ENCODE data around the gene NCOA1. TPM values are rescaled to one million over a fixed set of nuclear protein-coding genes. Genes with fewer than 3 reads are reported as not detected.

NCOA1 gene
- total and polyA plus RNA-seq, 10 of the 15 experiments (the other 5 are each of a cell fraction or from before 2014, with no cell fraction given) = 1.8 to 35.6 (median 6.1) TPM

- no peak overlapping the region for H3K4me2 ChIP-seq (ENCODE audit: control insufficient read depth, insufficient read depth)
- CTCF ChIA-PET = no interaction called here
- RAD21 ChIA-PET (ENCODE audit: unreplicated experiment) = no interaction called here
- no TSS peak for BruUV-seq (replicated peaks)
- WGBS (ENCODE audit: insufficient coverage, insufficient replicate concordance, low lambda C conversion rate, missing lambda C conversion rate) = 93% methylated on average over 5 of the region's 5 CpGs
- FAIRE-seq (no peak), ATAC-seq (no peak), DNase-seq (ENCODE audit: low read depth, low spot score) (no peak)
- peaks cover 2 to 8% of the 10 kb centered on the region in 2 experiments; a peak in 2 of 4 replicates for H3K36me3 ChIP-seq (ENCODE audit: control insufficient read depth in 2 of 2, insufficient read depth in 2 of 2, low read length in 1 of 2)
- SMC1A ChIA-PET (ENCODE audit: uncharacterized antibody, unreplicated experiment) = interaction anchor here (0.9 kb wide), 1 partner anchor 9 kb away, joined by 3 read pairs; no protein-coding TSS in a partner anchor
- in situ Hi-C loops (cut with MboI) = no loop called here
- POLR2A ChIA-PET = no interaction called here
- H3K4me1 ChIP-seq (ENCODE audit: control insufficient read depth, insufficient read depth, low read length) = 0 out of 2 replicates have a peak, but pooled peaks cover 6% of the 10 kb centered on the region
- H3K4me3 ChIP-seq = no peak overlapping the region
- H4K20me1 ChIP-seq (ENCODE audit: control insufficient read depth, insufficient read depth) = no peaks in the 10 kb centered on the region
- no peak overlapping the region for H3K9ac ChIP-seq (ENCODE audit: control insufficient read depth, insufficient read depth, low read length)
- no peaks in the 10 kb centered on the region for H3K79me2 ChIP-seq (ENCODE audit: control insufficient read depth, insufficient read depth, low read length)
- H2AFZ ChIP-seq (ENCODE audit: control insufficient read depth, low read depth, low read length) = no peak overlapping the region
- TF ChIP-seq RELA (IDR thresholded peaks at IDR 0.05; ENCODE audit: borderline replicate concordance, partially characterized antibody) = no peak
- TF ChIP-seq, protein P1, sequence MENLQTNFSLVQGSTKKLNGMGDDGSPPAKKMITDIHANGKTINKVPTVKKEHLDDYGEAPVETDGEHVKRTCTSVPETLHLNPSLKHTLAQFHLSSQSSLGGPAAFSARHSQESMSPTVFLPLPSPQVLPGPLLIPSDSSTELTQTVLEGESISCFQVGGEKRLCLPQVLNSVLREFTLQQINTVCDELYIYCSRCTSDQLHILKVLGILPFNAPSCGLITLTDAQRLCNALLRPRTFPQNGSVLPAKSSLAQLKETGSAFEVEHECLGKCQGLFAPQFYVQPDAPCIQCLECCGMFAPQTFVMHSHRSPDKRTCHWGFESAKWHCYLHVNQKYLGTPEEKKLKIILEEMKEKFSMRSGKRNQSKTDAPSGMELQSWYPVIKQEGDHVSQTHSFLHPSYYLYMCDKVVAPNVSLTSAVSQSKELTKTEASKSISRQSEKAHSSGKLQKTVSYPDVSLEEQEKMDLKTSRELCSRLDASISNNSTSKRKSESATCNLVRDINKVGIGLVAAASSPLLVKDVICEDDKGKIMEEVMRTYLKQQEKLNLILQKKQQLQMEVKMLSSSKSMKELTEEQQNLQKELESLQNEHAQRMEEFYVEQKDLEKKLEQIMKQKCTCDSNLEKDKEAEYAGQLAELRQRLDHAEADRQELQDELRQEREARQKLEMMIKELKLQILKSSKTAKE (IDR thresholded peaks at IDR 0.05; ENCODE audit: low read depth, poor library complexity, severe bottlenecking) = no peak
- no peak for TF ChIP-seq NBN (IDR thresholded peaks at IDR 0.05)
- TF ChIP-seq ESRRA (IDR thresholded peaks at IDR 0.05; ENCODE audit: low read length) = no peak
- TF ChIP-seq SMAD5 (IDR thresholded peaks at IDR 0.05; ENCODE audit: low read depth) = no peak
- TF ChIP-seq CREB1 (IDR thresholded peaks at IDR 0.05; ENCODE audit: low read depth) = no peak
- TF ChIP-seq STAT1 (conservative IDR thresholded peaks at IDR 0.05) = no peak
- TF ChIP-seq SUZ12 (IDR thresholded peaks at IDR 0.05; ENCODE audit: unreplicated experiment) = no peak
- TF ChIP-seq PML (IDR thresholded peaks at IDR 0.05; ENCODE audit: low read length) = no peak
- no peak for TF ChIP-seq KAT2A (conservative IDR thresholded peaks at IDR 0.05; ENCODE audit: control insufficient read depth, low read depth, low read length)
- no peak for TF ChIP-seq NFYA (IDR thresholded peaks at IDR 0.05; ENCODE audit: borderline replicate concordance, low read depth, low read length)
- no peak for TF ChIP-seq RB1 (IDR thresholded peaks at IDR 0.05; ENCODE audit: borderline replicate concordance)
- no peak for TF ChIP-seq TCF12 (IDR thresholded peaks at IDR 0.05; ENCODE audit: low read depth, low read length)
- TF ChIP-seq MTA3 (IDR thresholded peaks at IDR 0.05; ENCODE audit: borderline replicate concordance, low read length) = no peak
- no peak for TF ChIP-seq ATF2 (IDR thresholded peaks at IDR 0.05; ENCODE audit: low read length)
- no peak for TF ChIP-seq IRF4 (IDR thresholded peaks at IDR 0.05; ENCODE audit: low read depth, low read length)
- TF ChIP-seq ZNF207 (IDR thresholded peaks at IDR 0.05; ENCODE audit: borderline replicate concordance) = no peak
- no peaks in the 10 kb centered on the region for H3K27me3 ChIP-seq (replicated peaks in 1 of 2; ENCODE audit: control insufficient read depth in 2 of 2, insufficient read depth in 2 of 2, low read length in 1 of 2)
- intact Hi-C loops (cut with micrococcal nuclease; ENCODE audit: unreplicated experiment) = no loop called here
- no peaks in the 10 kb centered on the region for H3K9me3 ChIP-seq (replicated peaks; ENCODE audit: control insufficient read depth, insufficient read depth, low read length)
- no peak overlapping the region for H3K27ac ChIP-seq (ENCODE audit: control insufficient read depth, insufficient read depth)
These were observed 280.0 kb downstream of the NCOA1 start for GRCh38 chr2:24771061-24771460.

Measured in GM12878 (cell line).